Measurements from ENCODE around the gene ZNF414. TPM values are rescaled to one million over a fixed set of nuclear protein-coding genes. Genes with fewer than 3 reads are reported as not detected.

The ZNF414 gene
- polyA plus RNA-seq, 1 donor (not counting 4 experiments of a cell fraction or from before 2014, with no cell fraction given): 1.9 TPM

DNA sequence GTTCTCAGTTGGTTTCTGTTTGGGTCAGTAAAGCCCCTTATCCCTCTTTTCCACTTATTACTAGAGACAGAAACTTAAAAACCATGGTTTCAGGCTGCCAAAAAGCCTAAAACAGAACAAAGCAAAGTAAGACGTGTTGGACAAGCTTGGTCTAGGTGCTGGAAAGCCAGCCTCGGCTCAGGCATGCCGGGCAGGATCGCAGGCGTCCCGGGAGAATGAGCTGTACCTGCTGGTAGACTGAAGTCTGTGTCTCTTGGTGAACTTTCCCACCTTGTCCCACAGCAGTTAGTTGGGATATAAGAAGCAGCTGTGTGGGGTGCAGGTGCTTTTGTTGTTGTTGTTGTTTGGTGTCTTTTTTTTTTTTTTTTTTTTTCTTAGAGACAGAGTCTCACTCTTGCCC is 32.4 kb downstream of the ZNF414 start:
- Histone ChIP-seq H3K4me3 (ENCODE audit: control insufficient read depth in 2 of 3, extremely low read depth in 1 of 3, insufficient read depth in 2 of 3, low read depth in 1 of 3, low read length in 3 of 3) (no peak overlapping the region), H3K9me3 (ENCODE audit: control insufficient read depth, low read depth, low read length) (no peaks in the 10 kb centered on the region), H3K27me3 (ENCODE audit: control insufficient read depth, extremely low read depth, insufficient read depth, low read length) (no peaks in the 10 kb centered on the region), H3K4me1 (ENCODE audit: control insufficient read depth, extremely low read depth, insufficient read depth, low read length) (peaks cover 18% of the 10 kb centered on the region), H3K9me1 (ENCODE audit: control insufficient read depth, extremely low read depth, insufficient read depth, low read length) (peaks cover 4% of the 10 kb centered on the region), H2AFZ (ENCODE audit: control insufficient read depth, low read length) (no peak overlapping the region), H3K9ac (ENCODE audit: control insufficient read depth, extremely low read depth, insufficient read depth, low read length) (peak overlapping the region; percentile 13), H3K4me2 (ENCODE audit: control insufficient read depth, extremely low read depth, insufficient read depth, low read depth, low read length) (peak overlapping the region; percentile 17), H3K36me3 (ENCODE audit: control insufficient read depth in 2 of 2, extremely low read depth in 1 of 2, insufficient read depth in 2 of 2, low read length in 2 of 2) (peaks cover 30 to 33% of the 10 kb centered on the region in 2 experiments), H3K27ac (ENCODE audit: control insufficient read depth, insufficient read depth, low read length) (peak overlapping the region; percentile 10), H3K79me2 (ENCODE audit: control insufficient read depth, insufficient read depth, low read length) (peaks cover 55% of the 10 kb centered on the region), H4K20me1 (ENCODE audit: control insufficient read depth, extremely low read depth, insufficient read depth, low read length) (peaks cover 23% of the 10 kb centered on the region)
- no peak for TF ChIP-seq EZH2 (IDR thresholded peaks at IDR 0.05; ENCODE audit: low read length)
- TF ChIP-seq, protein P1, sequence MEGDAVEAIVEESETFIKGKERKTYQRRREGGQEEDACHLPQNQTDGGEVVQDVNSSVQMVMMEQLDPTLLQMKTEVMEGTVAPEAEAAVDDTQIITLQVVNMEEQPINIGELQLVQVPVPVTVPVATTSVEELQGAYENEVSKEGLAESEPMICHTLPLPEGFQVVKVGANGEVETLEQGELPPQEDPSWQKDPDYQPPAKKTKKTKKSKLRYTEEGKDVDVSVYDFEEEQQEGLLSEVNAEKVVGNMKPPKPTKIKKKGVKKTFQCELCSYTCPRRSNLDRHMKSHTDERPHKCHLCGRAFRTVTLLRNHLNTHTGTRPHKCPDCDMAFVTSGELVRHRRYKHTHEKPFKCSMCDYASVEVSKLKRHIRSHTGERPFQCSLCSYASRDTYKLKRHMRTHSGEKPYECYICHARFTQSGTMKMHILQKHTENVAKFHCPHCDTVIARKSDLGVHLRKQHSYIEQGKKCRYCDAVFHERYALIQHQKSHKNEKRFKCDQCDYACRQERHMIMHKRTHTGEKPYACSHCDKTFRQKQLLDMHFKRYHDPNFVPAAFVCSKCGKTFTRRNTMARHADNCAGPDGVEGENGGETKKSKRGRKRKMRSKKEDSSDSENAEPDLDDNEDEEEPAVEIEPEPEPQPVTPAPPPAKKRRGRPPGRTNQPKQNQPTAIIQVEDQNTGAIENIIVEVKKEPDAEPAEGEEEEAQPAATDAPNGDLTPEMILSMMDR (optimal IDR thresholded peaks at IDR 0.05 in 1 of 3, IDR thresholded peaks at IDR 0.05 in 1 of 3, conservative IDR thresholded peaks at IDR 0.05 in 1 of 3; ENCODE audit: extremely low read depth in 1 of 3, insufficient read depth in 2 of 3, low read length in 3 of 3): no peak
- dilution Hi-C loops (cut with MboI; ENCODE audit: extremely low pct_ligation_motif_present, low sequenced_read_pairs): no loop called here
- no peak for DNase-seq (ENCODE audit: low read depth, low spot score)
- peak; percentile 74 for FAIRE-seq

- Histone ChIP-seq H3K4me3 (ENCODE audit: control insufficient read depth in 2 of 3, extremely low read depth in 1 of 3, insufficient read depth in 2 of 3, low read depth in 1 of 3, low read length in 3 of 3) (no peak overlapping the region), H3K9me3 (ENCODE audit: control insufficient read depth, low read depth, low read length) (no peaks in the 10 kb centered on the region), H3K79me2 (ENCODE audit: control insufficient read depth, insufficient read depth, low read length) (peaks cover 59% of the 10 kb centered on the region), H3K9ac (ENCODE audit: control insufficient read depth, extremely low read depth, insufficient read depth, low read length) (no peak overlapping the region), H3K9me1 (ENCODE audit: control insufficient read depth, extremely low read depth, insufficient read depth, low read length) (peaks cover 4% of the 10 kb centered on the region), H3K36me3 (ENCODE audit: control insufficient read depth in 2 of 2, extremely low read depth in 1 of 2, insufficient read depth in 2 of 2, low read length in 2 of 2) (peaks cover 29 to 30% of the 10 kb centered on the region in 2 experiments), H2AFZ (ENCODE audit: control insufficient read depth, low read length) (no peak overlapping the region), H3K4me1 (ENCODE audit: control insufficient read depth, extremely low read depth, insufficient read depth, low read length) (peaks cover 18% of the 10 kb centered on the region), H3K4me2 (ENCODE audit: control insufficient read depth, extremely low read depth, insufficient read depth, low read depth, low read length) (peak overlapping the region; percentile 17), H3K27ac (ENCODE audit: control insufficient read depth, insufficient read depth, low read length) (peak overlapping the region; percentile 15), H3K27me3 (ENCODE audit: control insufficient read depth, extremely low read depth, insufficient read depth, low read length) (no peaks in the 10 kb centered on the region), H4K20me1 (ENCODE audit: control insufficient read depth, extremely low read depth, insufficient read depth, low read length) (peaks cover 27% of the 10 kb centered on the region)
- no peak for TF ChIP-seq EZH2 (IDR thresholded peaks at IDR 0.05; ENCODE audit: low read length)
- TF ChIP-seq, protein P1 (optimal IDR thresholded peaks at IDR 0.05 in 1 of 3, IDR thresholded peaks at IDR 0.05 in 1 of 3, conservative IDR thresholded peaks at IDR 0.05 in 1 of 3; ENCODE audit: extremely low read depth in 1 of 3, insufficient read depth in 2 of 3, low read length in 3 of 3): no peak
- dilution Hi-C loops (cut with MboI; ENCODE audit: extremely low pct_ligation_motif_present, low sequenced_read_pairs): no loop called here
- DNase-seq (ENCODE audit: low read depth, low spot score) (no peak), FAIRE-seq (no peak)
Observed at GRCh38 chr19:8481201-8481600, 32.8 kb downstream of the ZNF414 start.
